Jurkat, Clone E6-1 (cell line): ENCODE results near the gene KRTAP13-4.

Experiments used
- DNase-seq: peaks from one replicate; pipeline ENCODE4 v3.0.0-alpha.2; 2011; ENCODE audit warnings: low read depth, low spot score
- H3K4me3 ChIP-seq: 2 replicates; pipeline ENCODE4 v1.5.1; 2011; ENCODE audit warnings: mild to moderate bottlenecking, low read length, control low read depth, moderate library complexity

The KRTAP13-4 gene

GRCh38 chr21:30480145-30480544, 50.1 kb downstream of the KRTAP13-4 start, which contains the start of gene KRTAP19-1:
TSS of gene KRTAP19-1 (minus strand) at chr21:30480367. CDS start at chr21:30480317, 50 bp downstream.
- no peak for DNase-seq
- H3K4me3 ChIP-seq = no peak within 1 kb of the TSS
